Measurements from ENCODE around the gene CACNA2D2.

- TF ChIP-seq SPI1 (IDR thresholded peaks at IDR 0.05; ENCODE audit: borderline replicate concordance, low read depth) (no peak), CTCF (IDR thresholded peaks at IDR 0.05; ENCODE audit: insufficient read depth, low read length) (no peak)
Measured at GRCh38 chr3:50491023-50491422, 12.4 kb downstream of the CACNA2D2 start.
